RWPE2 (cell line): ENCODE measurements around the gene POLR2C.

Experiments used
- ATAC-seq: fragments of 200-7000 bp; cut with Tn5 transposase; 3 replicates; pipeline ENCODE4 v1.9.1; 2021; ENCODE audit warnings: low read depth
- DNase-seq: peaks from one replicate; pipeline ENCODE4 v3.0.0-alpha.2; 2020; ENCODE audit warnings: low spot score
- H3K27ac ChIP-seq: fragments of 450-650 bp; 2 replicates; pipeline ENCODE4 v1.5.1; 2017; ENCODE audit warnings: mild to moderate bottlenecking; ENCODE audit not compliant: poor library complexity, severe bottlenecking
- H3K27me3 ChIP-seq: fragments of 250-450 bp; sonication (Bioruptor Pico); 2 replicates; pipeline ENCODE4 v1.5.1; 2021; ENCODE audit warnings: mild to moderate bottlenecking, moderate library complexity; ENCODE audit not compliant: insufficient read depth, poor library complexity, severe bottlenecking
- H3K36me3 ChIP-seq: fragments of 250-450 bp; sonication (Bioruptor Pico); 2 replicates; pipeline ENCODE4 v1.5.1; 2020; ENCODE audit warnings: low read depth, mild to moderate bottlenecking, moderate library complexity
- H3K4me1 ChIP-seq: fragments of 250-450 bp; sonication (Bioruptor Pico); 2 replicates; pipeline ENCODE4 v1.5.1; 2021; ENCODE audit warnings: mild to moderate bottlenecking, moderate library complexity; ENCODE audit not compliant: insufficient read depth, poor library complexity, severe bottlenecking
- H3K4me3 ChIP-seq: fragments of 250-450 bp; sonication (Bioruptor Pico); 2 replicates; pipeline ENCODE4 v1.5.1; 2021; ENCODE audit warnings: mild to moderate bottlenecking, moderate library complexity; ENCODE audit not compliant: severe bottlenecking
- H3K9me3 ChIP-seq: fragments of 250-450 bp; sonication (Bioruptor Pico); 2 replicates; pipeline ENCODE4 v1.5.1; 2021; ENCODE audit warnings: mild to moderate bottlenecking, moderate library complexity; ENCODE audit not compliant: severe bottlenecking
- CTCF ChIP-seq: fragments of 450-650 bp; IDR thresholded peaks from one replicate; pipeline ENCODE4 v1.5.1; 2017; ENCODE audit warnings: mild to moderate bottlenecking, moderate library complexity; ENCODE audit not compliant: poor library complexity, severe bottlenecking

POLR2C gene

GRCh38 chr16:57484515-57485005 lies 22.1 kb downstream of the POLR2C start:
- no peak for TF ChIP-seq CTCF
- H3K27me3 ChIP-seq: no peaks in the 10 kb centered on the region
- H3K9me3 ChIP-seq: no peaks in the 10 kb centered on the region
- no peaks in the 10 kb centered on the region for H3K36me3 ChIP-seq
- no peak overlapping the region for H3K27ac ChIP-seq
- H3K4me3 ChIP-seq: no peak overlapping the region
- ATAC-seq (no peak), DNase-seq (no peak)
- H3K4me1 ChIP-seq: peaks cover 4% of the 10 kb centered on the region

GRCh38 chr16:57485091-57485915 lies 22.8 kb downstream of the POLR2C start:
- peak overlapping the region; percentile 69 for H3K4me3 ChIP-seq
- H3K36me3 ChIP-seq: no peaks in the 10 kb centered on the region
- H3K9me3 ChIP-seq: no peaks in the 10 kb centered on the region
- peak; percentile 58 for DNase-seq
- no peak overlapping the region for H3K27ac ChIP-seq
- peak; percentile 2; the same call in 1 of the 3 replicates for ATAC-seq
- H3K4me1 ChIP-seq: peaks cover 4% of the 10 kb centered on the region
- H3K27me3 ChIP-seq: no peaks in the 10 kb centered on the region
- no peak for TF ChIP-seq CTCF

- no peak for TF ChIP-seq CTCF
- DNase-seq: peak; percentile 77
- peak; percentile 95 for ATAC-seq
- H3K27me3 ChIP-seq: no peaks in the 10 kb centered on the region
- no peaks in the 10 kb centered on the region for H3K9me3 ChIP-seq
- H3K4me1 ChIP-seq: peaks cover 4% of the 10 kb centered on the region
- no peak within 1 kb of the TSS for H3K27ac ChIP-seq
- H3K4me3 ChIP-seq: peak within 1 kb of the TSS; percentile 69
- no peaks in the 10 kb centered on the region for H3K36me3 ChIP-seq
Observed at GRCh38 chr16:57485916-57486857, 23.7 kb downstream of the POLR2C start, which contains the start of gene DOK4. Gene DOK4, minus strand, starts transcription at chr16:57486493. Its CDS starts 6,986 bp downstream, at chr16:57479507.

GRCh38 chr16:57486858-57487834 lies 24.7 kb downstream of the POLR2C start:
- peak overlapping the region; percentile 69 for H3K4me3 ChIP-seq
- no peaks in the 10 kb centered on the region for H3K36me3 ChIP-seq
- DNase-seq: no peak
- no peak overlapping the region for H3K27ac ChIP-seq
- ATAC-seq: no peak
- no peaks in the 10 kb centered on the region for H3K27me3 ChIP-seq
- no peaks in the 10 kb centered on the region for H3K9me3 ChIP-seq
- no peak for TF ChIP-seq CTCF
- H3K4me1 ChIP-seq: peaks cover 4% of the 10 kb centered on the region
